NCI-H524 (cell line): ENCODE data around the gene CA12.

ENCODE experiments used
- DNase-seq, 2 experiments: peaks; one replicate each; lab custom pipeline; 2025; lab: John Stamatoyannopoulos, UW

The CA12 gene

GRCh38 chr15:63374686-63375520 is 6.7 kb downstream of the CA12 start:
- peak; percentile 53 to 75 for DNase-seq

- DNase-seq = no peak
Observed at GRCh38 chr15:63373866-63374548, 7.6 kb downstream of the CA12 start.

- DNase-seq = no peak
Observed at GRCh38 chr15:63373330-63373729, 8.3 kb downstream of the CA12 start.

- no peak for DNase-seq
Observed at GRCh38 chr15:63372753-63373152, 8.9 kb downstream of the CA12 start.

- DNase-seq = no peak
Observed at GRCh38 chr15:63372018-63372705, 9.5 kb downstream of the CA12 start.

- no peak for DNase-seq
Observed at GRCh38 chr15:63371297-63371918, 10.2 kb downstream of the CA12 start.

- no peak for DNase-seq
Observed at GRCh38 chr15:63370764-63371163, 10.9 kb downstream of the CA12 start.

GRCh38 chr15:63369781-63370180 is 11.9 kb downstream of the CA12 start:
- no peak for DNase-seq

- DNase-seq = no peak
Observed at GRCh38 chr15:63369296-63369695, 12.3 kb downstream of the CA12 start.

- DNase-seq = no peak
Observed at GRCh38 chr15:63368503-63368902, 13.1 kb downstream of the CA12 start.

- DNase-seq = no peak
Observed at GRCh38 chr15:63367900-63368299, 13.7 kb downstream of the CA12 start.

GRCh38 chr15:63367390-63367789 is 14.3 kb downstream of the CA12 start:
- DNase-seq = no peak

- DNase-seq = no peak
Observed at GRCh38 chr15:63366451-63366850, 15.2 kb downstream of the CA12 start.

- DNase-seq = no peak
Observed at GRCh38 chr15:63365273-63365680, 16.4 kb downstream of the CA12 start.

- DNase-seq = no peak
Observed at GRCh38 chr15:63364399-63365272, 17.0 kb downstream of the CA12 start.

- DNase-seq = no peak
Observed at GRCh38 chr15:63363292-63363691, 18.4 kb downstream of the CA12 start.

GRCh38 chr15:63362885-63363284 is 18.8 kb downstream of the CA12 start:
- DNase-seq = no peak

GRCh38 chr15:63362196-63362595 is 19.4 kb downstream of the CA12 start:
- DNase-seq = no peak

- no peak for DNase-seq
Observed at GRCh38 chr15:63360170-63360569, 21.5 kb downstream of the CA12 start.

GRCh38 chr15:63358241-63359029 is 23.2 kb downstream of the CA12 start:
- DNase-seq = no peak

- DNase-seq = no peak
Observed at GRCh38 chr15:63357731-63358130, 23.9 kb downstream of the CA12 start.
